Kidney tubule cell (primary cell): Measurements from ENCODE around the gene TRPC4AP.
"Not testable (repeated sequence)": the region's sequence is repeated elsewhere in the genome, so short reads cannot be mapped to it uniquely, and the experiment has no call there.

Source experiments
- DNase-seq: peaks from one replicate; pipeline ENCODE4 v3.0.0-alpha.2; 2018; ENCODE audit warnings: low spot score

The TRPC4AP gene

DNA sequence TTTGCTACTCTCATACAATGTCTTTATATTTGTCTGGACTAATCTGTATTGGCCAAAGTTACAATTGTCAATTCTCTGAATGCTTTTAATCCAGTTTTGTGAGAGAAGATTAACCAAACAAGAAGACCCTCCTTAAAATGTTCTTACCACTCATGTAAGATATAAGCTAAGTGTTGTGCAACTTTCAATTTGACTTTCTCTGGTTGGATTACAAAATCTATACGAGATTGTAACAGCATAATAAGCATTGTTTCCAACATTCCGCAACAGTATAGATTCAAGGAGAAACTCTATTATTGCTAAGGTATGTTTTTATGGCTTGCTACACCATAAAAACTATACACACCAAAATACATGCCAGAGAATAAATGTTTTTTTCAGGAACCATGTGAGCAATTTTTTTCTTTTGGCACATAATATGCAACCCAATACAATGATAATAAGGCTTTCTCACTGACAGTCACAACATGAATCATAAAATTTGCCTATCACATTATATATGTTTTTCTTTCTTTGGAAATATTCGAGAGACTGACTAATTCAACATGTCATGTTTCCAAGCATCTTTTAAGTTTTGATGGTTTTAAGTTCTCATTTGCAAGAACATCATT lies 12.2 kb upstream of the TRPC4AP start:
- DNase-seq: no peak

DNA sequence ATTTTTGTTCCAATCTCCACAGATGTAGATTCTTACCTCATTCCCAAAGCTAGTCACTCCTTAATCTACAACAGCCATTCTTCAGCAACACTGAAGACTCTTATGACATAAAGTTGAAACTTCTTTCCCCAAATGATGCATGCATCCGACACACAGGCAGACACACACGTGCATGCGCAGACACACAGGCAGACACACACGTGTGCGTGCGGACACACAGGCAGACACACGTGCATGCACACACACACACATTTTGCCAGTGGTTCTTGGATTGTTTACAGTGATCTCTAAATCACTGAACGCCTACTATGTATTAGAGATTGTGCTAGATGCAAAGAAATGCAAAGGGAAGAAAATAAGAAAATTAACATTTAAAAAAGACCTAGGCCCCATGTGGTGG lies 9.0 kb upstream of the TRPC4AP start:
- DNase-seq: no peak

DNA sequence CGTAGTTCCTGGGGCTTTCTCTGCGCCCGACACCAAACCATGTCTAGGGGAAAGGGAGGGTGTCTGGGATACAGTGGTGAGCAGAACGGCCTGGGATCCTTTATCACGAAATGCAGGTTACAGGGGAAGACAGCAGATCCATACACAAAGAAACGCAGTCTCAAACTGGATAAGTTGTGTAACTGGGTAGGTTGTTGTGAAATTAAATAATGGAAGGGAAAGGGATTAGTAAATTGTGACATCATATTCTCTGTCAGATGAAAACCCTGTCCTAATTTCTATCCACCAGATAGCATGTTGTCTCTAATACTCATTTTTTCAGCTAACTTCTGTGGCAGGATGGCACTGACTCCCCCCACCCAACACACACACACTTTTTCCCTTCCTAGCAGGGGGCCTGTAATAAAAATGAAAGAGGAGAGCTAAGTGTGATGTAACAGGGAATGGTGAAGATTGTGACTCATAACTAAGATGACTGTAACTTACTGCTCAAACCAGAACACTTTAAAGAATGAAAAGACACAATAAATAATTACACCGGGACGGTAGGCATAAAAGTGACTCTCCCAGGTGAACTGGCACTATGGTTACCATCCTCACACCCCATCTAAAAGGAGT lies 769 bp upstream of the TRPC4AP start:
- peak; percentile 85 for DNase-seq

DNA sequence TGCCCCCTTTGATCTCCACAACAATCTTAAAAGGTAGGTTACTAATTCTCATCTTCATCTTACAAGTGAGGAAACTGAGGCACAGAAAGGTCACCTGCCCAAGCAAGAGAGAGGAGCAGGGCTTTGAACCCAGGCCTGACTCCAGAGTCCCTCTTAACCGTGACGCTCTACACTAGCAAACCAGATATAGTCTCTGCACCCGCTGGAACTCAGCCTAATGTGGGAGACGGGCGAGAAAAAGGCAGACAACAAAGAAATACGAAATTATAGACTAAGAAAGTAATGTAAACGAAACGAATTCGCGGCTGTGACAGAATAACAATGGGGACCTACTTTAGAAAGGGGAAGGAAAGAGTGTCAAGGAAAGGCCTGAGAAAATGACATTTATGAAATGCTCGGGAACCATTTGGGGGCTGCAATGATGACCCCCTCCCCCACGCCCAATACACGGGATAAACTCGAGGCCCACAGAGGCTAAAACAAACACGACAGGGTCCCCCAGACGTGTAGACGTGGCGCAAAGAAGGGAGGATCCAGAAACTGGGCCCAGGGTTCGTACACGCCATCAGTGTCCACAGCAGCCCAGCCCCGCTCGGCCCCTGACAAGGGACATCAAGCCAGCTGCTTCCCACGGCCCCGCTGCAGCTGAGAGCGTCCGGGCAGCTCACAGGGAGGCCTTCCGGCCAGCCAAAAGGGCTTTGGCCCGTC lies 637 bp downstream of the TRPC4AP start:
- DNase-seq: peak; percentile 18

DNA sequence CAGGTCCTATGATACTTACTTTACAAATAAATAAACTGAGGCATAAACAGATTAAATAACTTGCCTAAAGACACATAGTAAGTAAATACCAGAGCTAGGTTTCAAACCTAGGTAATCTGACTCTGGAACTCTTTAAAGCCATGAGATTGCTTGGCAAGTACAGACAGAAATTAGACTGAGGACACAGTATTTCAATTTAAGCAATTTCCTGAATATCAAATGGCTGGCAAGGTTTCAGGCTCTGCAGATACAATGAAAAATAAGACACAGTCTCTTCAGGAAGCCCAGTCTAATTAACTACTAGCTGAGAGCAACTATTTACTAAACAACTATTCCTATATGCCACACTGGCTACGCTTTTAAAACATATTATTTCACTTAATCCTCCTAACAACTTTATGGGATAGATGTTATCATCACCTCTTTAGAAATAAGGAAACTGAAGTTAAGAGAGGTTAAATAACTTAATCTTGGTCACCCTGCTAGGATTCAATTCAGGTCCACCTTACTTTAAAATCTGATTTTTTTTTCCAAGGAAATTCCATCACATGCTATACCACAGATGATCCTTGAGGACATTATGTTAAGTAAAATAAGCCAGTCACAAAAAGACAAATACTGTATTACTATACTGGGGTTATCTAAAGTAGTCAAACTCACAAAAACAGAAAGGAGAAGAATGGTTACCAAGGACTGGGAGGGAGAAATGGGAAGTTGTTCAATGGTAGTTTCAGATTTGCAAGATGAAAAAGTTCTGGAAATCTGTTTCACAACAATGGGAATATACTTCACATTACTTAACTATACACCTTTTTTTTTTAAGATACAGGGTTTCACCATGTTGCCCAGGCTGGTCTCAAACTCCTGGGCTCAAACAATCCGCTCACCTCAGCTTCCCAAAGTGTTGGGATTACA lies 4.1 kb downstream of the TRPC4AP start:
- no peak for DNase-seq

DNA sequence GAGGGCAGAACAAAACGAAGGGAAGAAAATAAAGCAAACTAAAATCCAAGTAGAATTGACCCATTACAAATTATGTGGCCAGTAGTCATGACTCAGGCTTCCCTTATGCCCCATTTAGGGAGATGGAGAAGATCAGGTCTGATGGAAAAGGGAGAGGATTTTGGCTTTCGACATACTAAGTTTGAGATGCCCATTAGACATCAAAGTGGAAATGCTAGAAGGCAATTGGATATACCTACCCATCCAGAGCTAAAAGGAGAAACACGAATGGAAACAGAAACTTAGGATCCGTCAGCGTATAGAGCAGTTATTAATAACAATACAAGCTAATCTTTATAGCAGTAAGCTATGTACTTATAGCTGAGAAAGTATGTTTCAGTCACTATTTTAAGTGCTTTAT lies 4.8 kb downstream of the TRPC4AP start:
- no peak for DNase-seq

DNA sequence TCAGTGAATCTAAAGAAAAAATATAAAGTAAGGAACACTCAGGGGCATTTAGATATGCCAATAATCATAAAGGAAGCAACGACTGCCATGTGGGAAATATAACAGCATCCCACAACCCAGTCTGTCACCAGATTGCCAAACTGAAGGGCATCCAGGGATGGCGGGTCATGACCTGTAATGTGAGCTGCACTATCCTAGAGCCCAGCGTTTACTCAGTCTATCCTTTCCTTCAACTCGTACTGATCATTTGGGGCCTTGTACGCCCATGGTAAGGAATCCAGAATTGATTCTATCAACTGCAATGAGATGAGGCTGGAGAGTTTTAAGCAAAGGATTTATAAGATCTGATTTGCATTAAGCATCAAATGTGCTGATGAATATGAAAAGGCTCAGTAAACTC lies 5.3 kb downstream of the TRPC4AP start:
- DNase-seq: no peak

DNA sequence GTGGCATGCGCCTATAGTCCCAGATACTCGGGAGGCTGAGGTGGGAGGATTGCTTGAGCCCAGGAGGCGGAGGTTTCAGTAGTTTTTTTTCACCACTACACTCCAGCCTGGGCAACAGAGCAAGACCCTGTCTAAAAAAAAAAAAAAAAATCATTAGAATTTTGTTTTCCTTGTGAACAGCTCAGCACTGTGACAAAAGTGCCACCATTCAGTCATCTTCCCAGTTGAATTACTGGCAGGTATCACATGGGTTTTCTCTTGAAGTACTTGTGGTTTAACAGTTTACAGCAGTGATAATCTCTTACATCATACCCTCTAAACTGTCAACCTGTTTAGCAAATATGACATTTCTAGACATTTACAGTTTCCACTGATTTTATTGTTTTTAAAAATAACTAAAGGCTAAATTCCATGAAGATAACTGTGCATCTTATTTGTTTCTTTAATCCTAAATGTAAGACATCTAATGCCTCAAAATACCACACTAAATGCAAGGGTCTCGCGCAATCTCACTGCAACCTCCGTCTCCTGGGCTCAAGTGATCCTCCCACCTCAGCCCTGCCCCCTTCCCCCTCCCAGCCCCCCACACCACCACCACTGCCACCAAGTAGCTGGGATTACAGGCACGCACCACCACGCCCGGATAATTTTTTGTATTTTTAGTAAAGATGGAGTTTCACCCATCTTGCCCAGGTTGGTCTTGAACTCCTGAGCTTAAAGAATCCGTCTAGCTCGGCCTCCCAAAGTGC lies 7.0 kb downstream of the TRPC4AP start:
- DNase-seq: no peak

DNA sequence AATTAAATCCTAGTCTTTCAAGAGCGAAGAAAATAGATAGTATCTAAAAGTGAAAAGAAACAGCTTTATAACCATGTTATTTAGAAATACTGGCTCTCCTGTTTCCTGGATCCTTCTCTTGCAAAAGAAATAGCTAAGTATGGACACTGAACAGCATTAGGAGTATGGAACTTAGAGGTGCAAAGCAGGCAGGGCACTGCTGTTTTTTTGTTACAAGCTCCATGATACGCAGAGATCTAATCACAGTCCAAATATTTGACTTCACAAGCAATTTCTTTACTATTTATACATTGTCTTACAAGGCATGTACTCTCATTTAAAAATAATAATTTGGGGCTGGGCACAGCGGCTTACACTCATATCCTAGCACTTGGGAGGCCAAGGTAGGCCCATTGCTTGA lies 7.6 kb downstream of the TRPC4AP start:
- no peak for DNase-seq

DNA sequence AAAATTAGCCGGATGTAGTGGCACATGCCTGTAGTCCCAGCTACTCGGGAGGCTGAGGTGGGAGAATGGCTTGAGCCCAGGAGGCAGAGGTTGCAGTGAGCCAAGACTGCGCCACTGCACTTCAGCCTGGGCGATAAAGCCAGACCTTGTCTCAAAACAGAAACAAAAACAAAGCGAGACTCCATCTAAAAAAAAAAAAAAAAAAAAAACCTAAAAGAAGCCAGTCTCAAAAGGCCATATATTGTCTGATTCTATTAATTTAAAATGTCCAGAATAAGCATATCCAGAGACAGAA lies 12.3 kb downstream of the TRPC4AP start:
- DNase-seq: not testable (repeated sequence)

DNA sequence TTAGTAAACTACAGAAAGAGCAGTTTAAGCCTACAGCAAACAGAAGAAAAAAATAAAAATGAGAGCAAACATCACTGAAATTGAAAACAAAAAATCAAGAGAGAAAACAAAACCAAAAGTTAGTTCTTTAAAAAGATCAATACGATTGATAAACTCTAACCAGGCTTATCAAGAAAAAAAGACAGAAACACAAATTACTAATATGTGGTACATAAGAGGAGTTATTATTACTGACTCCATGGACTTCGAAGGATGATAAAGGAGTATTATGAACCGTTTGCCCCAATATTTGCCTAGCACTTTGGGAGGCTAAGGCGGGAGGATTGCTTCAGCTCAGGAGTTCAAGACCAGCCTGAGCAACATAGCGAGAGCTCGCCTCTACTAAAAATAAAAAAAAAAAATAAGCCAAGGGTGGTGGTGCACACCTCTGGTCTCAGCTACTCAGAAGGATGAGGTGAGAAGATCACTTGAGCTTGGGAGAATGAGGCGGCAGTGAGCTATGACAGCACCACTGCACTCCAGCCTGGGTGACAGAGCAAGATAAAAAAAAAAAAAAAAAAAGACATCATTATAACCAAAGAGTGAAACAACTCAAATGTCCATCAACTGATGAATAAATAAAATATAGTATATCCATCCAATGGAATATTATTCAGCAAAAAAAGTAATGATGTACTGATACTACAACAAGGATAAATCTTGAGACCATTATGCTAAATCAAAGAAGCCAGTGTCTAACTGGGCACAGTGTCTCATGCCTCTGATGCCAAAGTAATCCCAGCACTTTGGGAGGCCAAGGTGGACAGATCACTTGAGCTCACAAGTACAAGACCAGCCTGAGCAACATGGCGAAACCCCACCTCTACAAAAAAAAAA lies 12.9 kb downstream of the TRPC4AP start:
- DNase-seq: no peak

DNA sequence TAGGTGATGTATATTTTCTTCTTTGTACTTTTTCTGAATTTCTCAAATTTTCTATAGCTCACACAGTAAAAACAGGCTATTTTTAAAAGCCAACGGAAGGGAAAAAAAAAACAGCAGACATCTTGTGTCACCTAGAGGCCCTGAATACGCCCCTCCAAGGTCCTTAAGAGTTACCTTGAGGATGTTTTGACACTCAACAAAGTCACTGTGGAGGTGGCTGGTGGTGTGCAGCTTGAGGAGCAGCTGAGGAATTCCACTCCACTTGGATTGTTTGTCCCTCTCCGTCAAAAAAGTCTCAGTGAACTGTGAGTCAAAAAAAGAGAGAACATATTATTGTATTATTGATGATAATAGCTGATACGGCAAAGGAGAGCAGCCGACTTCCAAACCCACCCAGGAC lies 14.7 kb downstream of the TRPC4AP start:
- DNase-seq: no peak

DNA sequence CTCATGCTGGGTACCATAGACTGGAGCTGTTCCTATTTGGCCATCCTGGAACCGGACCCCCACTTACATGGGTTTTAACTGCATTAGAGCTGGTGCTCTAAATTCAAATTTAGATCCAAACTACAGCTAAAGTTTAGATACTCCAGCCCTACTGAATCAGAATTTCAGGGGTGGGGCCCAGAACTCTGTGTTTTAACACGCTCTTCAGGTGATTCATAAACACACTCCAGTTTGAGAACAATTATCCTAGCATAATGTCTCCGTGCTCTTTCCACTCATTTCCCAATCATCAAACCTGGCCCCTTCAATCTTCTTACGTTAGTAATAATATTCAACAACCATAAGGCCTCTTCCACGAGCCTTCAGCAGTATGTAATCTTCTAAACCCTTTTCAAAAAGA lies 15.3 kb downstream of the TRPC4AP start:
- no peak for DNase-seq

DNA sequence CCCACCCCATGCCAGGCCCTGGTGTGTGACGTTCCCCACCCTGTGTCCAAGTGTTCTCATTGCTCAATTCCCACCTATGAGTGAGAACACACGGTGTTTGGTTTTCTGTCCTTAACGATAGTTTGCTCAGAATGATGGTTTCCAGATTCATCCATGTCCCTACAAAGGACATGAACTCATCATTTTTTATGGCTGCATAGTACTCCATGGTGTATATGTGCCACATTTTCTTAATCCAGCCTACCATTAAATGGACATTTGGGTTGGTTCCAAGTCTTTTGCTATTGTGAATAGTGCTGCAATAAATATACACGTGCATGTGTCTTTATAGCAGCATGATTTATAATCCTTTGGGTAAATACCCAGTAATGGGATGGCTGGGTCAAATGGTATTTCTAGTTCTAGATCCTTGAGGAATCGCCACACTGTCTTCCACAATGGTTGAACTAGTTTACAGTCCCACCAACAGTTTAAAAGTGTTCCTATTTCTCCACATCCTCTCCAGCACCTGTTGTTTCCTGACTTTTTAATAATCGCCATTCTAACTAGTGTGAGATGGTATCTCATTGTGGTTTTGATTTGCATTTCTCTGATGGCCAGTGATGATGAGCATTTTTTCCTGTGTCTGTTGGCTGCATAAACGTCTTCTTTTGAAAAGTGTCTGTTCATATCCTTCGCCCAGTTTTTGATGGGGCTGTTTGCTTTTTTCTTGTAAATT lies 21.0 kb downstream of the TRPC4AP start:
- not testable (repeated sequence) for DNase-seq

DNA sequence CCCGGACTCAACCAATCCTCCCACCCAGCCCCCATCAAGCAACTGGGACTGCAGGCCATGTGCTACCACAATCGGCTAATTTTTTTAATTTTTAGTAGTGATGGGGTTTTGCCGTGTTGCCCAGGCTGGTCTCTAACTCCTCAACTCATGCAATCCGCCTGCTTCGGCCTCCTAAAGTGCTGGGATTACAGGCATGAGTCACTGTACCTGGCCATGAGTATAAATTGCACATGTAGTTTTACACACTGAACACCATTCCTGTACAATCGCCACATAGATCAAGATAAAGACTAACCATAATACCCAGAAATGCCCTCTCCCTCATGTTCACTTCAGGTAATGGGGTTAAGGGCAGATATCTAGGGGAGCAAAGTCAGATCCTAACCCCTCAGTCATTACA lies 26.4 kb downstream of the TRPC4AP start:
- no peak for DNase-seq

DNA sequence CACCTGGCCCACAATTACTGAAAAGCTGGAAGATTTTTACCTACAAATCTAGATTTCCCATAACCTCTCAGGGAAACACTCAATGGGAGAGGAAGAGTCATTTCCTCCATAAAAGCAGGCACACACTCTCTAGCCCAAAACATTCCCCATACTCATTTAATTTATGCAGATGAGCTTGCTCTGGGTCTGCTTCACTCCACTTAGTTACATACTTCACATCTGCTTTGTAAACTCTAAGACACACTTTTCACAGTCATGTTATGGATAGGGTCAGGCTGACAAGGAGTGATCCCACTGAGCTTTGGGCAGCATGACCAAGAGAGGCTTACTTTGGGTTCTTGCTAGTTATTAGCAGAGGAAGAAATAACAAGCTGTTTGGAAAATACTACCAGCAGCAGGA lies 27.4 kb downstream of the TRPC4AP start:
- no peak for DNase-seq

DNA sequence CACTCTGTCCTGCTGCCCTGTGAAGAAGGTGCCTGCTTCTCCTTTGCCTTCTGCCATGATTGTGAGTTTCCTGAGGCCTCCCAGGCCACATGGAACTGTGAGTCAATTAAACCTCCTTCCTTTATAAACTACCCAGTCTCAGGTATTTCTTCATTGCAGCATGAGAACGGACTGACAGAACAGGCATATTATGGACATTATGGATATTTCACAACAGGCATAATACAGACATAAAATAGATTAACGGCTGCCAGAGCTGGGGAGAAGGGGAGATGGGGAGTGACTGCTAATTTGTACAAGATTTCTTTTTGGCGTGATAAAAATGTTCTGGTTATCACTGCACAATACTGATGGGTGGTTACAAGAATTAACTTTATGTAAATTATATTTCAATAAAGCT lies 29.4 kb downstream of the TRPC4AP start:
- no peak for DNase-seq

DNA sequence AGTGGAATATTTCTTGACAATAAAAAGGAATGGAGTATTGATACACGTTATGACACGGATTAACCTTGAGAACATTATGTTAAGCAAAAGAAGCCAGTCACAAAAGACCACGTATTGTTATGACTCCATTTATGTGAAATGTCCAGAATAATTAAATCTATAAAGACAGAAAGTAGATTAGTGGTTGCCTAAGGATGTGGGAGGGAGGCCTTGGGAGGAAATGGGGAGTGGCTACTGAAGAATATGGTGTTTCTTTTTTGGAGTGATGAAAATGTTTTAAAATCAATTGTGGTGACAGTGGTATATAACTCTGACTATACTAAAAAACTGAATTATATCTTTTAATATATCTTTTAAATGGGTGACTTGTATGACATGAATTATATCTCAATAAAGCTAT lies 30.1 kb downstream of the TRPC4AP start:
- DNase-seq: no peak

DNA sequence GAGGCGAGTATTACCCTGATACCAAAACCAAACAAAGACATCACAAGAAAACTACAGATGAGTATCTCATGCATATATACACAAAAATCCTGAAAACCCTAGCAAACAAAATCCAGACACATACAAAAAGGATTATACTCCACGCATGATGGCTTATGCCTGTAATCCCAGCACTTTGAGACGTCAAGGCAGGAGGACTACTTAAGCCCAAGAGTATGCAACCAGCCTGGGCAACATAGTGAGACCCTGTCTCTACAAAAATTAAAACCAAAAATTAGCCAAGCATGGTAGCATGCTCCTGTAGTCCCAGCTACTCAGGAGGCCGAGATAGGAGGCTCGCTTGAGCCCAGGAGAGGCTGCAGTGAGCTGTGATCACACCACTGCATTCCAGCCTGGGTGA lies 32.4 kb downstream of the TRPC4AP start:
- DNase-seq: no peak

DNA sequence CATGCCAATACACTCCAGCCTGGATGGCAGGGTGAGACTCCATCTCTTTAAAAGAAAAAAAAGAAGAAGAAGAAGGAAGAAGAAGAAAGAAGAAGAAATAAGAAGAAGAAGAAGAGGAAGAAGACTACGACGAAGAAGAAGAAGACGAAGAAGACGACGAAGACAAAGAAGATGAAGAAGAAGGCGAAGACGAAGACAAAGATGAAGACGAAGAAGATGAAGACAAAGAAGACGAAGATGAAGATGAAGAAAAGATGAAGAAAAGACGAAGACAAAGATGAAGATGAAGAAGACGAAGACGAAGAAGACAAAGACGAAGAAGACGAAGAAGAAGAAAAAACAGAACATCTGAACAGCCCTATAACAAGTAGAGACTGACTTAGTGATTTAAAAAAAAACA lies 33.0 kb downstream of the TRPC4AP start:
- no peak for DNase-seq
